IMR-90 (cell line): ENCODE measurements around the gene DIABLO.

ENCODE experiments used
- BHLHE40 ChIP-seq: fragments of 150-350 bp; IDR thresholded peaks from 2 replicates; pipeline ENCODE4 v1.6.1; 2016; ENCODE audit warnings: mild to moderate bottlenecking, low read depth, low read length
- CEBPB ChIP-seq: IDR thresholded peaks from 2 replicates; pipeline ENCODE4 v1.6.1; 2012; ENCODE audit warnings: low read depth, low read length, improper control_type of control experiment
- CHD1 ChIP-seq: IDR thresholded peaks from 2 replicates; pipeline ENCODE4 v1.6.1; 2012; ENCODE audit warnings: low read depth, low read length, improper control_type of control experiment
- POLR2A ChIP-seq: IDR thresholded peaks from 2 replicates; pipeline ENCODE4 v1.6.1; 2012; ENCODE audit warnings: mild to moderate bottlenecking, low read depth, low read length
- RAD21 ChIP-seq: IDR thresholded peaks from 2 replicates; pipeline ENCODE4 v1.6.1; 2012; ENCODE audit warnings: low read length, improper control_type of control experiment
- SMC3 ChIP-seq: fragments of 150-350 bp; IDR thresholded peaks from 2 replicates; pipeline ENCODE4 v1.6.1; 2016; ENCODE audit warnings: low read depth, mild to moderate bottlenecking, antibody characterized with exemption, low read length, moderate library complexity
- TF ChIP-seq, protein P1 (sequence below): conservative IDR thresholded peaks from 2 replicates; pipeline ENCODE4 v1.5.1; 2012; ENCODE audit warnings: mild to moderate bottlenecking, low read depth, low read length, improper control_type of control experiment
- TF ChIP-seq, protein P2 (sequence below): fragments of 150-350 bp; IDR thresholded peaks from 2 replicates; pipeline ENCODE4 v1.6.1; 2017; ENCODE audit warnings: mild to moderate bottlenecking, antibody characterized with exemption, low read length, low read depth
- TF ChIP-seq, protein P3 (sequence below): fragments of 150-350 bp; IDR thresholded peaks from 2 replicates; pipeline ENCODE4 v1.6.1; 2016; ENCODE audit warnings: low read depth, mild to moderate bottlenecking, low read length, moderate library complexity, borderline replicate concordance

DNA sequence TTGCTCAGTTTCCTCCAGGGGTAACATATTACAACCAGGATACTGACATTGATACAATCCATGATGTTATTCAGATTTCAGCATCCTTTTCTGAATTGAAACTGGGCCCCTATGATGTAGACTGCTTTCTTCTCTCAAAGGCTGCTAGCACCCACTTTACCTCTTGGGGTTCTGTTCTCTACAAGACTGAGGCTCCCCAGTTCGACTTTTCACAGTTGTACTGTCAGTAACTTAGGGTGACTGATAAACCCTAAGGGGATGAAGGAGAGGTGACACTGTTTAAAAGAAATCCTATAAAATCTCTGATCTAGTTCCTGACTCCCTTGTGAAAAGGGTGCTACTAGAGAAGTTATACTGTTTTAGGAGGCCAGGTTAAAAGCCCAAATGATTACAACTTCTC, 39.6 kb upstream of the DIABLO start:
- TF ChIP-seq, protein P1, sequence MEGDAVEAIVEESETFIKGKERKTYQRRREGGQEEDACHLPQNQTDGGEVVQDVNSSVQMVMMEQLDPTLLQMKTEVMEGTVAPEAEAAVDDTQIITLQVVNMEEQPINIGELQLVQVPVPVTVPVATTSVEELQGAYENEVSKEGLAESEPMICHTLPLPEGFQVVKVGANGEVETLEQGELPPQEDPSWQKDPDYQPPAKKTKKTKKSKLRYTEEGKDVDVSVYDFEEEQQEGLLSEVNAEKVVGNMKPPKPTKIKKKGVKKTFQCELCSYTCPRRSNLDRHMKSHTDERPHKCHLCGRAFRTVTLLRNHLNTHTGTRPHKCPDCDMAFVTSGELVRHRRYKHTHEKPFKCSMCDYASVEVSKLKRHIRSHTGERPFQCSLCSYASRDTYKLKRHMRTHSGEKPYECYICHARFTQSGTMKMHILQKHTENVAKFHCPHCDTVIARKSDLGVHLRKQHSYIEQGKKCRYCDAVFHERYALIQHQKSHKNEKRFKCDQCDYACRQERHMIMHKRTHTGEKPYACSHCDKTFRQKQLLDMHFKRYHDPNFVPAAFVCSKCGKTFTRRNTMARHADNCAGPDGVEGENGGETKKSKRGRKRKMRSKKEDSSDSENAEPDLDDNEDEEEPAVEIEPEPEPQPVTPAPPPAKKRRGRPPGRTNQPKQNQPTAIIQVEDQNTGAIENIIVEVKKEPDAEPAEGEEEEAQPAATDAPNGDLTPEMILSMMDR: no peak
- TF ChIP-seq, protein P2, sequence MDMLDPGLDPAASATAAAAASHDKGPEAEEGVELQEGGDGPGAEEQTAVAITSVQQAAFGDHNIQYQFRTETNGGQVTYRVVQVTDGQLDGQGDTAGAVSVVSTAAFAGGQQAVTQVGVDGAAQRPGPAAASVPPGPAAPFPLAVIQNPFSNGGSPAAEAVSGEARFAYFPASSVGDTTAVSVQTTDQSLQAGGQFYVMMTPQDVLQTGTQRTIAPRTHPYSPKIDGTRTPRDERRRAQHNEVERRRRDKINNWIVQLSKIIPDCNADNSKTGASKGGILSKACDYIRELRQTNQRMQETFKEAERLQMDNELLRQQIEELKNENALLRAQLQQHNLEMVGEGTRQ: no peak
- TF ChIP-seq RAD21 (no peak), POLR2A (no peak), BHLHE40 (no peak), CHD1 (no peak), CEBPB (no peak), SMC3 (no peak)
- TF ChIP-seq, protein P3, sequence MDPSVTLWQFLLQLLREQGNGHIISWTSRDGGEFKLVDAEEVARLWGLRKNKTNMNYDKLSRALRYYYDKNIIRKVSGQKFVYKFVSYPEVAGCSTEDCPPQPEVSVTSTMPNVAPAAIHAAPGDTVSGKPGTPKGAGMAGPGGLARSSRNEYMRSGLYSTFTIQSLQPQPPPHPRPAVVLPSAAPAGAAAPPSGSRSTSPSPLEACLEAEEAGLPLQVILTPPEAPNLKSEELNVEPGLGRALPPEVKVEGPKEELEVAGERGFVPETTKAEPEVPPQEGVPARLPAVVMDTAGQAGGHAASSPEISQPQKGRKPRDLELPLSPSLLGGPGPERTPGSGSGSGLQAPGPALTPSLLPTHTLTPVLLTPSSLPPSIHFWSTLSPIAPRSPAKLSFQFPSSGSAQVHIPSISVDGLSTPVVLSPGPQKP: no peak
